ENCODE results near the gene UBA5. TPM values are rescaled to one million over a fixed set of nuclear protein-coding genes. Genes with fewer than 3 reads are reported as not detected.
"Not testable (repeated sequence)": the region's sequence is repeated elsewhere in the genome, so short reads cannot be mapped to it uniquely, and the experiment has no call there.

UBA5 gene
- total RNA-seq = 10 to 100 TPM; 41.8 to 61.6 TPM

DNA sequence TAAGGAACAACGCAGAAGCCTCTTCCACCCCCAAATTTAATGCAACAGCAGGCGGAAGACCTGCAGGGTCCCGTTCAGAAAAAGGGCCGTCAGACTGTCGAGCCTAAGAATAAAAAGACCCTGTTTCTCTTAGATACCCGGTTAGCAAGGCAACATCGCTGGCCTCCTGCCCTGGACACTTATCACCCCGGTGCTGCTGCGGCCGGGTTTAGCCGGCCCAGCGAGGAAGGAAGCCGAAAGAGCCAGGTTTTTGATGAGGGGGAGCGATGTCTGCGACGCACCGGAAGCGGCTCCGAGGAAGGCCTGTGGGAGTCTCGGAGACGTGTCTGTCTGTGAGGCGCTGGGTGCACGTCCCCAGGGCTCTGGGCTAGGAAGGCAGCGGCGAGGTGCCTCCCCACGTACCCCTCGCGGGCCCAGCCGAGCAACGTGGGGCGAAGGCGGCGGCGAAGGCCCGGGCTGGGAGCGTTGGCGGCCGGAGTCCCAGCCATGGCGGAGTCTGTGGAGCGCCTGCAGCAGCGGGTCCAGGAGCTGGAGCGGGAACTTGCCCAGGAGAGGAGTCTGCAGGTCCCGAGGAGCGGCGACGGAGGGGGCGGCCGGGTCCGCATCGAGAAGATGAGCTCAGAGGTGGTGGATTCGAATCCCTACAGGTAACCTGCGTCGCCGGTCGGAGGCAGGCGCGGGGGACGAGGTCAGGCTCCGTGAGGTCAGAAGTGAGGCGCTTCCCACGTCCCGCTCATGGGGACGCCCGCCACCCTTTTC lies at the start of gene UBA5:
Gene UBA5, plus strand, starts transcription at position 278 of the 759 bp plus-strand sequence. Its CDS starts 209 bp downstream, at position 487.
- H3K4me1 Mint-ChIP-seq = peaks cover 34% of the 10 kb centered on the region
- no peaks in the 10 kb centered on the region for H3K9me3 Mint-ChIP-seq

GRCh38 chr3:132615301-132615700 lies 44.8 kb upstream of the UBA5 start:
- not testable (repeated sequence) for H3K27ac Mint-ChIP-seq; ATAC-seq (replicated peaks); H3K4me1 Mint-ChIP-seq; H3K4me3 Mint-ChIP-seq; H3K27me3 Mint-ChIP-seq; H3K9me3 Mint-ChIP-seq
- H3K36me3 Mint-ChIP-seq (ENCODE audit: low read depth) = peaks cover 58% of the 10 kb centered on the region

More for the DNA sequence above, at the start of gene UBA5:
- Mint-ChIP-seq H3K27ac (peak within 1 kb of the TSS; percentile 94), H3K4me3 (peak within 1 kb of the TSS; percentile 90), H3K36me3 (ENCODE audit: low read depth) (peaks cover 50% of the 10 kb centered on the region), H3K27me3 (no peaks in the 10 kb centered on the region)
- peak; percentile 87 for ATAC-seq (replicated peaks)

DNA sequence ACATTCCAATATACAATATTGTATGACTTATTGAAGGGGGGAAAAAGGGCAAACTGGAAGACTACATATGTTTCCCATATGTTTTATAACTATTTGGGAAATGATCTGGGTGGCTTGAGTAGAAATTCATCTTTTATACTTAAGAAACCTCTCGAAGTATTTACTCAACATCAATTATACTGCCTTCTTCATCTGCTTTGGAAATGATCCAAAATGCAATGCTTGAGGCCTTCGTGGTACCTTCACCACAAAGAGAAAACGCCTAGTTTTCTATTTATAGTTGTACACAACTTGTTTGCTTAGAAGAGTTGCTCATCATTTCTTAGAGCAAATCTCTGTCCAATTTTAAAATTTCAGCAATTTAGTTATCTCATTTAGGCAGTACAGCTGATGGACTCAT lies 44.2 kb upstream of the UBA5 start:
- no peaks in the 10 kb centered on the region for H3K27me3 Mint-ChIP-seq
- ATAC-seq (replicated peaks) = no peak
- peaks cover 58% of the 10 kb centered on the region for H3K36me3 Mint-ChIP-seq (ENCODE audit: low read depth)
- H3K4me3 Mint-ChIP-seq = no peak overlapping the region
- H3K9me3 Mint-ChIP-seq = no peaks in the 10 kb centered on the region
- H3K4me1 Mint-ChIP-seq = no peaks in the 10 kb centered on the region
- no peak overlapping the region for H3K27ac Mint-ChIP-seq

DNA sequence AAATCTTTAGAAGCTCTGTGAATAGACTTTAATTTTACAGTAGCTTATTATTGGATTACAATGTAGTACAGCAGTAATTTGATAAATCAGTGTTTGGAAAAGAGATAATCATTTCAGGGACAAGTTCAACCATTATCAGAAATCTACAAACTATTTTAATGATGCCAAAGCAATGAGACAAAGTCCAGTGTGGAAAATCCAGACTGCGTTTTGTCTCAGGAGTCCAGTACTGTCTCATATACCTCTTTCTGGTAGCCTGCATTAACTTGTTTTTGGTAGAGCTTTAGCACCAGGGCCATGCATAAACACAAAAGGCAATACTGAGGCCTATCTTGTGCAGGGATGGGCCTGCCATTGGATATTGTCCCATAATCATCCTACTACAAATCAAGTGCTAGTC lies 43.3 kb upstream of the UBA5 start:
- H3K27me3 Mint-ChIP-seq = no peaks in the 10 kb centered on the region
- H3K4me1 Mint-ChIP-seq = no peaks in the 10 kb centered on the region
- H3K4me3 Mint-ChIP-seq = no peak overlapping the region
- no peaks in the 10 kb centered on the region for H3K9me3 Mint-ChIP-seq
- H3K27ac Mint-ChIP-seq = no peak overlapping the region
- peaks cover 59% of the 10 kb centered on the region for H3K36me3 Mint-ChIP-seq (ENCODE audit: low read depth)
- no peak for ATAC-seq (replicated peaks)

GRCh38 chr3:132622148-132622547 lies 38.0 kb upstream of the UBA5 start:
- Mint-ChIP-seq H3K36me3 (ENCODE audit: low read depth) (peaks cover 52% of the 10 kb centered on the region), H3K4me1 (no peaks in the 10 kb centered on the region)

DNA sequence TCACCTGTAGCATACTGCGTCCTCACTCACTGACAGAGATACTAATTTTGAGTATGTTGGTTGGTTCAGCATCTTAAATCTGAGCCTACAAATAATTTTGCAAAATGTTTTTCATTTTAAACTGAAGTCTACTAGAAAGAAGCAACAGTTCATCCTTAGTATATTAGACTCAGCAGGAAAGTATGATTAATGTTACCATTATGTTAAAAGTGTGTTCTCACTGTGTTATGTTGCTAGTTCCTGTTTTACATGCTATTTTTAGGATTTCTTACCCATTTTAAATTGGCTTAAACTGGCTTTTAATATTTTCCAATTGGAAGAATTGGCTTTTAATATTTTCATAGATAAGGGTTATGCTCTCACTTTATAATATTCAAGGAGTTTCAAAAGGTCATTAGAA lies 37.4 kb upstream of the UBA5 start:
- Mint-ChIP-seq H3K27ac (no peak overlapping the region), H3K36me3 (ENCODE audit: low read depth) (peaks cover 52% of the 10 kb centered on the region), H3K27me3 (no peaks in the 10 kb centered on the region), H3K9me3 (no peaks in the 10 kb centered on the region), H3K4me1 (no peaks in the 10 kb centered on the region), H3K4me3 (no peak overlapping the region)
- ATAC-seq (replicated peaks) = no peak

More at GRCh38 chr3:132622148-132622547, 38.0 kb upstream of the UBA5 start:
- H3K27ac Mint-ChIP-seq = no peak overlapping the region
- H3K9me3 Mint-ChIP-seq = no peaks in the 10 kb centered on the region
- H3K4me3 Mint-ChIP-seq = no peak overlapping the region
- no peaks in the 10 kb centered on the region for H3K27me3 Mint-ChIP-seq
- ATAC-seq (replicated peaks) = no peak

GRCh38 chr3:132623646-132624045 lies 36.5 kb upstream of the UBA5 start:
- H3K4me3 Mint-ChIP-seq = no peak overlapping the region
- H3K4me1 Mint-ChIP-seq = no peaks in the 10 kb centered on the region
- no peak for ATAC-seq (replicated peaks)
- H3K27me3 Mint-ChIP-seq = no peaks in the 10 kb centered on the region
- H3K36me3 Mint-ChIP-seq (ENCODE audit: low read depth) = peaks cover 56% of the 10 kb centered on the region
- no peak overlapping the region for H3K27ac Mint-ChIP-seq
- H3K9me3 Mint-ChIP-seq = no peaks in the 10 kb centered on the region

- Mint-ChIP-seq H3K27me3 (no peaks in the 10 kb centered on the region), H3K9me3 (no peaks in the 10 kb centered on the region), H3K36me3 (ENCODE audit: low read depth) (peaks cover 60% of the 10 kb centered on the region), H3K27ac (no peak overlapping the region), H3K4me3 (no peak overlapping the region), H3K4me1 (peaks cover under 1% of the 10 kb centered on the region)
- ATAC-seq (replicated peaks) = no peak
These were observed 35.3 kb upstream of the UBA5 start for GRCh38 chr3:132624790-132625189.

GRCh38 chr3:132625613-132626012 lies 34.5 kb upstream of the UBA5 start:
- Mint-ChIP-seq H3K27me3 (no peaks in the 10 kb centered on the region), H3K4me1 (peaks cover 5% of the 10 kb centered on the region), H3K36me3 (ENCODE audit: low read depth) (peaks cover 61% of the 10 kb centered on the region), H3K27ac (no peak overlapping the region), H3K4me3 (no peak overlapping the region), H3K9me3 (no peaks in the 10 kb centered on the region)
- ATAC-seq (replicated peaks) = no peak

DNA sequence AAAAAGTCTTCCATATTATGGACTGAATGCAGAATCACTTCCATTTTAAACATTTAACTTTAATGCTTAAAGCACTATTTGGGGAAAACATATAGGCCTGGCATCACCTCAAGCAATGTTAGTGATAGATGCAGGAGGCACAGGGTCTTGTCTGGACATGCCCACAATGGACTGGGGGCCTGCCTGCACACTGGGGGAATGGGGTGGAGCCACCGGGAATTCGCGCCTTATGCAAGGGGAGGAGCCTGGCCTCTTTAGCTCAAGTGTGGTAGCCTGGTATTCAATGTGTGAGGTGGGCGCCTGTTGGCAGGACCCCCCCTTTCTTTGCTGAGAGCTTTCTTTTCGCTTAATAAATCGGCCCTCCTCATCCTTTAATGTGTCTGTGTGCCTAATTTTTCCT lies 33.2 kb upstream of the UBA5 start:
- Mint-ChIP-seq H3K36me3 (ENCODE audit: low read depth) (peaks cover 52% of the 10 kb centered on the region), H3K4me1 (peaks cover 5% of the 10 kb centered on the region), H3K27ac (peak overlapping the region; percentile 20), H3K27me3 (no peaks in the 10 kb centered on the region), H3K9me3 (no peaks in the 10 kb centered on the region), H3K4me3 (no peak overlapping the region)
- ATAC-seq (replicated peaks) = no peak

- peaks cover 58% of the 10 kb centered on the region for H3K36me3 Mint-ChIP-seq (ENCODE audit: low read depth)
- H3K27ac Mint-ChIP-seq = peak overlapping the region; percentile 43
- peaks cover 5% of the 10 kb centered on the region for H3K4me1 Mint-ChIP-seq
- H3K27me3 Mint-ChIP-seq = no peaks in the 10 kb centered on the region
- ATAC-seq (replicated peaks) = no peak
- no peak overlapping the region for H3K4me3 Mint-ChIP-seq
- no peaks in the 10 kb centered on the region for H3K9me3 Mint-ChIP-seq
These were observed 32.0 kb upstream of the UBA5 start for GRCh38 chr3:132628157-132628556.

- peak; percentile 61 for ATAC-seq (replicated peaks)
- no peak overlapping the region for H3K4me3 Mint-ChIP-seq
- H3K36me3 Mint-ChIP-seq (ENCODE audit: low read depth) = peaks cover 59% of the 10 kb centered on the region
- H3K27ac Mint-ChIP-seq = no peak overlapping the region
- H3K27me3 Mint-ChIP-seq = no peaks in the 10 kb centered on the region
- no peaks in the 10 kb centered on the region for H3K9me3 Mint-ChIP-seq
- peaks cover 5% of the 10 kb centered on the region for H3K4me1 Mint-ChIP-seq
These were observed 30.2 kb upstream of the UBA5 start for GRCh38 chr3:132629928-132630327.

GRCh38 chr3:132630612-132631011 lies 29.5 kb upstream of the UBA5 start:
- ATAC-seq (replicated peaks) = no peak
- H3K9me3 Mint-ChIP-seq = no peaks in the 10 kb centered on the region
- peaks cover 55% of the 10 kb centered on the region for H3K36me3 Mint-ChIP-seq (ENCODE audit: low read depth)
- H3K27ac Mint-ChIP-seq = no peak overlapping the region
- peaks cover 5% of the 10 kb centered on the region for H3K4me1 Mint-ChIP-seq
- no peak overlapping the region for H3K4me3 Mint-ChIP-seq
- no peaks in the 10 kb centered on the region for H3K27me3 Mint-ChIP-seq

- H3K36me3 Mint-ChIP-seq (ENCODE audit: low read depth) = peaks cover 58% of the 10 kb centered on the region
- no peak overlapping the region for H3K4me3 Mint-ChIP-seq
- no peaks in the 10 kb centered on the region for H3K9me3 Mint-ChIP-seq
- ATAC-seq (replicated peaks) = no peak
- H3K27me3 Mint-ChIP-seq = no peaks in the 10 kb centered on the region
- H3K4me1 Mint-ChIP-seq = peaks cover 2% of the 10 kb centered on the region
- H3K27ac Mint-ChIP-seq = no peak overlapping the region
These were observed 25.1 kb upstream of the UBA5 start for GRCh38 chr3:132635052-132635451.

- peaks cover 66% of the 10 kb centered on the region for H3K36me3 Mint-ChIP-seq (ENCODE audit: low read depth)
- no peaks in the 10 kb centered on the region for H3K9me3 Mint-ChIP-seq
- H3K27me3 Mint-ChIP-seq = no peaks in the 10 kb centered on the region
- no peak for ATAC-seq (replicated peaks)
- H3K27ac Mint-ChIP-seq = no peak overlapping the region
- H3K4me3 Mint-ChIP-seq = no peak overlapping the region
- no peaks in the 10 kb centered on the region for H3K4me1 Mint-ChIP-seq
These were observed 22.5 kb upstream of the UBA5 start for GRCh38 chr3:132637590-132637989.

All from activated T-helper 17 cell treated with anti-CD3 and anti-CD28 coated beads, Interleukin-2, amount 50 U/mL, for 72 hours (primary cell).